Subcutaneous adipose tissue (tissue), 4 donors: ENCODE results near the gene FLNC. TPM values are rescaled to one million over a fixed set of nuclear protein-coding genes. Genes with fewer than 3 reads are reported as not detected.

Source experiments
- CTCF ChIP-seq: fragments of 450-650 bp; IDR thresholded peaks from one replicate; pipeline ENCODE4 v1.5.1; 2016; ENCODE audit warnings: low read depth, mild to moderate bottlenecking, control low read depth, antibody characterized with exemption, moderate library complexity
- total RNA-seq, 4 donors: library from RNA; depleted of rRNA; stranded (reverse); fragments of >200 nt; gene quantifications; one replicate each; pipeline ENCODE4 v1.1.0, GENCODE V29; 2016

FLNC gene
- total RNA-seq, 4 donors from 2014 or later = 3.3 to 10.3 (median 4.8) TPM

- TF ChIP-seq CTCF = no peak
Measured at GRCh38 chr7:128794020-128794419, 36.2 kb upstream of the FLNC start.

- no peak for TF ChIP-seq CTCF
Measured at GRCh38 chr7:128794436-128794835, 35.8 kb upstream of the FLNC start.

GRCh38 chr7:128795129-128795528, 35.1 kb upstream of the FLNC start:
- TF ChIP-seq CTCF = no peak

GRCh38 chr7:128796327-128796726, 33.9 kb upstream of the FLNC start:
- no peak for TF ChIP-seq CTCF

GRCh38 chr7:128799451-128799850, 30.8 kb upstream of the FLNC start:
- TF ChIP-seq CTCF = no peak

- TF ChIP-seq CTCF = no peak
Measured at GRCh38 chr7:128800567-128800966, 29.6 kb upstream of the FLNC start.

- no peak for TF ChIP-seq CTCF
Measured at GRCh38 chr7:128801003-128801402, 29.2 kb upstream of the FLNC start.
